ENCODE data around the gene STK32A.
"Not testable (repeated sequence)": the region's sequence is repeated elsewhere in the genome, so short reads cannot be mapped to it uniquely, and the experiment has no call there.

STK32A gene

DNA sequence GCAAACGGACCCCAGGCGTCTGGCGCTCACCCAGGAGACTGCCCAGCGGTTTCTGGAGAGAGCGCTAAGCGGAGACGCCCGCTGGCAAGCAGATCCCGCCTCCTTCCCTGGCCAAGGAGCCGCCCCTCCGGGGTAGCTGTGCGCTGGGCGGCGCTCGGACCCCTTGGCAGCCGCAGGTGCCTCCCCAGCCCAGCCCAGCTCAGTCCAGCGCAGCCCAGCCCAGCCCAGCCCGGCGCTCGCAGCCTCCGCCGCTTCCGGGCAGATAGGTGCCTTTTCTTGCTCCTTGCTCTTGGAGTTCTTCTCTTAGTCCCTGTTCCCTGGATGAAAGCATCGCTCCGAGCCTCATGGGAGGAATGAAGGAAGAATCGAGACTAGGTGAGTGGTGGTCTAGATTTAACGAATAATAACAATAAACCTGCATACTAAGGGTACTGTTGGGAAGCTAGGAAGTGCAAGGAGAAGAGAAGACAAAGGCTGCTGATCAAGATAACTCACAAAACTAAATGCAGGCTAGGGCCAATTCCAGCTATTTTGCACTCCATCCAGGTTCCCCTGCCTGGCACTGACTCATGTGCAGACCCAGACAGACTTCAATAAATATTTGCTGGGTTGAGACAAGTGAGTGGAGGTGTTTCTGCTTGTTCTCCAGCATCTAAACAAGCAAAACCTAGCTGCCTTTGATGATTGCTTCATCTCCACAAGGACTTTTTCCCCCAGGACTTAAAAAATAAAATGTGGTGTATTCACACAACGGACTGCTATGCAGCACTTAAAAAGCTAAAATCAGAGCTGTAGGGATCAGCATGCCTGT, at the start of gene STK32A:
TSS of gene STK32A (plus strand) at position 202 of the 811 bp plus-strand sequence. CDS start 4,609 bp downstream, outside the sequence.
- in situ Hi-C loops (cut with MboI; ENCODE audit: low sequenced_read_pairs): no loop called here

DNA sequence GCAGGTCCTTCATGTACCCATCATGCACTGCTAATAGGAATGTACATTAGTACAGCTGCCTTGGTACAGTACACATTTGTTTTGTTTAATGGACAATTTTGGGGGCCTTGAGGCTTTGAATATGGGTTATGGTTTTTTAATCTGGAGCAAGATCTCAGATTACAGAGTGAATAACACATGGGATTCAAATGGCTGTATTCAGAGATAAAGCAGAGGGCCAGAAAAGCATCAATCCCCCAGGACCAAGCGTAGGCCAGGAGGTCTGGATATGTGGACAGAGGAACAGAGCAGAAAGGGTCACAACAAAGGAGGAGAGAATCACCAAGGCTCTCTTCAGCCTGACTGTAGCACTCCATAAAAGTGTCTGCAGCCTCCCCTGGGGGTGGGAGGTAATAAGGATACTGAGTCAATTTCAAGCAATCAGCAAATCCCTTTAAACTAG, 47.7 kb upstream of the STK32A start:
- in situ Hi-C loops (cut with MboI; ENCODE audit: low sequenced_read_pairs): no loop called here

- in situ Hi-C loops (cut with MboI; ENCODE audit: low sequenced_read_pairs): no loop called here
Measured at GRCh38 chr5:147188200-147189108, 46.4 kb upstream of the STK32A start.

- in situ Hi-C loops (cut with MboI; ENCODE audit: low sequenced_read_pairs): no loop called here
Measured at GRCh38 chr5:147189109-147189424, 45.8 kb upstream of the STK32A start.

DNA sequence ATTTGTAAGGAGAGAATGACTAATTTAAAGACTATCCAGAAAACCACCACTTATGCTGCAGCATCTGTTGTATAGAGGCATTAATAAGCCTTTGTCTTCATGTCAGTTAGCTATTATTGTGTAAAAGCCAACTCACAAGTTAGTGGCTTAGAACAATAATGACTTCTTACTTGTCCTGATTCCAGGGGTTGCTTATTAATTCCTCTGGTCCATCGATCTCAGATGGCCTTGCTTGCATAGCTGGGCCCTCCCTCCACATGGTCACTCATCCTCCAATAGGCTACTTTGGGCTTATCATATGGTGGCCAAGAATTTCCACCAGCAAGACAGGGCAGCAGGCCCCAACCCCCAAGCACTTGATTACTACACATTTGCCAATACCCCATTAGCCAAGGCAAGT, 44.5 kb upstream of the STK32A start:
- in situ Hi-C loops (cut with MboI; ENCODE audit: low sequenced_read_pairs): no loop called here

DNA sequence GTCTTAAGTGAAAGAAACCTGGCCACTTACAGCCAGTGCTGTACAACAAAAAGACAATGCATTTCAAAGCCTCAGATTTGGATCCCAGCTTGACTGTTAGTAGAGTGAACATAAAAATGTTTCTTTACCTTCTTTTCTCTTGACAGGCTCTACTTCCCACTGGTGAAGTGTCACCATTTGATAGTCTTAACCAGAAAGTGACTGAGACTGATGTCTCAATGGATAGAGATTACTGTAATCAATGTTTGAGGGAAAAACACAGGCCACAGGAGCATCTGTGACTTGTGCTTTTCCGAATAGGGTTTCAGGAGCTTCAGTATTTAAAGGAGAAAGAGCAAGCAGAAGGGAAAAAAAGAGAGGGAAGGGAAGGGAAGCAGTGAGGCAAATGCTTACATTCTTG, 41.7 kb upstream of the STK32A start:
- in situ Hi-C loops (cut with MboI; ENCODE audit: low sequenced_read_pairs): no loop called here

DNA sequence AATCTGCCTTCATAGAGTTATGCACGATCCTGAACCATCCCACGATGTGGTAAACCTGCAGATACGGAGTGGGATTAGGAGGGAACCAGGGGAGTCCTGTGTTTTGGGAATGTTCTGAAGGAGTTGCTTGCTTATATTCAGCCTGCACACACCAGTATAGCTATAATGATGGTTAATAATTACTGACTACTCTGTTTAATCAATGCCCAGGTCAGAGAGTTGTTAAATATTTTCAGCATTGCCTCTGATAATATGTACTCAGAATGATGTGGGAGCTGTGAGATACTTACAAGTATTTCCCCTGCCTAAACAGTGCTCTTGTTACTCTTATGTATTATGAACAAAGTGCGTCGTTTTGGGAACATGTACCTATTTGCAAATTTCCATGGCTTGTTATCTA, 34.8 kb upstream of the STK32A start:
- in situ Hi-C loops (cut with MboI; ENCODE audit: low sequenced_read_pairs): no loop called here

DNA sequence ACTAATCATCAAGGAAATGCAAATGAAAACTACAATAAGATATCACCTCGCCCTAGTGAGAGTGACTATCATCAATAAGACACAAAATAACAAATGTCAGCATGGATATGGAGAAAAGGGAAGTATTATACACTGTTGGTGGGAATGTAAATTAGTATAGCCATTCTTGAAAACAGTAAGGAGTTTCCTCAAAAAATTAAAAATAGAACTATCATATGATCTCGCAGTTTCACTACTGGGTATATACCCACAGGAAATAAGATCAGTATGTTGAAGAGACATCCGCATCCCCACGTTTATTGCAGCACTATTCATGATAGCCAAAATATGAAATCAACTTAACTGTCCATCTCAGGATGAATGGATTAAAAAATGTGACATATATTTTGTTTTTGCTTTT, 31.6 kb upstream of the STK32A start:
- in situ Hi-C loops (cut with MboI; ENCODE audit: low sequenced_read_pairs): no loop called here

DNA sequence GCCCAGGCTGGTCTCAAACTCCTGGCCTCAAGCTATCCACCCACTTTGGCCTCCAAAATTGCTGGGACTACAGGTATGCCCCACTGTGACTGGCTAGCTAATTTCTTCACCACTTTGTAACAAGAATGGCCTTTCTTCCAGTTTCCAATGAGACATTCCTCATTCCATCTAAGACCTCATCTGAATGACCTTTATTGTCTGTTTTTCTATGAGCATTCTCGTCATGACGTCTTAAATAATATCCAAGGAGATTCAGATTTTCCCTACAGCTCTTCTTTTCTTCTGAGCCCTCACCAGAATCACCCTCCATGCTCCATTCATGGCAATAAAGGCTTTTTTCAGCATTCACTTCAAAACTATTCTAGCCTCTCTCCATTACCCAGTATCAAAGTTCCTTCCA, 30.2 kb upstream of the STK32A start:
- in situ Hi-C loops (cut with MboI; ENCODE audit: low sequenced_read_pairs): no loop called here

- in situ Hi-C loops (cut with MboI; ENCODE audit: low sequenced_read_pairs): no loop called here
Measured at GRCh38 chr5:147208134-147208533, 26.7 kb upstream of the STK32A start.

- in situ Hi-C loops (cut with MboI; ENCODE audit: low sequenced_read_pairs): no loop called here
Measured at GRCh38 chr5:147216552-147217154, 18.2 kb upstream of the STK32A start.

DNA sequence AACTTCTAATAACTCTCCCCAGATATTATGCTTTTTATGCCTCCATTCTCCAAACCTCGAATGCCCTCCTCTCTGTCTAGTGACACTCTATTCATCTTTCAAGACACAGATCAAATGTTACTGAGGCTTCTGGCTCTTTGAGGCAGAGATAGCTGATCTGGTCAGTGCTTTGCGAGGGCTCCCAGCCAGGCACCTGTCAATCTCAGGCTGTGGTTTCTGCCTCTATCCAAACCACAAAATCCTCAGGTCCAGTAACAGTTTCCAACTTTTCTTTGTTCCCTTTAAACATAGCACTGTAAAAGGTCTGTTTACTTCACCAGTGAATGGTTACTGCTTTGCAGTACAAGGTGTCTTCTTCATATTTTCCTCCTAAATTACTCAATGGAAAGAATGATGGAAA, 11.5 kb upstream of the STK32A start:
- in situ Hi-C loops (cut with MboI; ENCODE audit: low sequenced_read_pairs): no loop called here

GRCh38 chr5:147223948-147224791, 10.7 kb upstream of the STK32A start:
- in situ Hi-C loops (cut with MboI; ENCODE audit: low sequenced_read_pairs): no loop called here

DNA sequence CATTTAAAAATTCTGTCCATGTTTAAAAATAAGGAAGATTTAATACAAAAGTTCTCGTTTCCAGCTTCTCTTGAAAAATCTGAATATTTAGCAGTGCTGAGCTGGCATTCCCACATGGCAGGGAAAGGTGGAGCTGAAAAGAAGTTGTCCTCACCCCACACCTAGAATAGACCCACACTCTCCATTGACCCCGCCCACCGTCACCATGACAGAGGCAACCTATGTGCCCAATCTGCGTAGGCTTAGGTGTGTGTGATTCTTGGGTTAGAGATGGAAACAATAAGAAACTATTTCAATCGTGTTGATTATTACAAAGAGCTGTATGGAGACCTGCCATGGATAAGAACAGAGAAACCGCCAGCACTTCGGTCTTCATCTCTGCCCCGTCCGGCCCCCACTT, 8.9 kb upstream of the STK32A start:
- in situ Hi-C loops (cut with MboI; ENCODE audit: low sequenced_read_pairs): no loop called here

- in situ Hi-C loops (cut with MboI; ENCODE audit: low sequenced_read_pairs): no loop called here
Measured at GRCh38 chr5:147226512-147226911, 8.3 kb upstream of the STK32A start.

GRCh38 chr5:147234239-147234824, 494 bp upstream of the STK32A start:
- in situ Hi-C loops (cut with MboI; ENCODE audit: low sequenced_read_pairs): no loop called here

GRCh38 chr5:147240266-147240985, 5.6 kb downstream of the STK32A start:
- in situ Hi-C loops (cut with MboI; ENCODE audit: low sequenced_read_pairs): no loop called here

DNA sequence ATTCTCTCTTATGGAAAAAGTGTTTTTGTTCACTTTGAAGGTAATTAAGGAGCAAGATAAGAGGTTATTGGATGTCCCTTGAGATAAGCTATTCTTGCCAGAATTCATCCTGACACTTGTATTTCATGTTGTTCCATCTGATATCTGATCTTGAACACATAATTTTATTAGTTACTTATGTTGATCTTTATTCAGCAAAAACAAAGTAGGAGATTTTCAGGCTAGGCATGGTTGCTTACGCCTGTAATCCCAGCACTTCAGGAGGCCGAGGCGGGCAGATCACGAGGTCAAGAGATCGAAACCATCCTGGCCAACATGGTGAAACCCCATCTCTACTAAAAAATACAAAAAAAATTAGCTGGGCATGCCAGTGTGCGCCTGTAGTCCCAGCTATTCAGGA, 8.4 kb downstream of the STK32A start:
- in situ Hi-C loops (cut with MboI; ENCODE audit: low sequenced_read_pairs): not testable (repeated sequence)

DNA sequence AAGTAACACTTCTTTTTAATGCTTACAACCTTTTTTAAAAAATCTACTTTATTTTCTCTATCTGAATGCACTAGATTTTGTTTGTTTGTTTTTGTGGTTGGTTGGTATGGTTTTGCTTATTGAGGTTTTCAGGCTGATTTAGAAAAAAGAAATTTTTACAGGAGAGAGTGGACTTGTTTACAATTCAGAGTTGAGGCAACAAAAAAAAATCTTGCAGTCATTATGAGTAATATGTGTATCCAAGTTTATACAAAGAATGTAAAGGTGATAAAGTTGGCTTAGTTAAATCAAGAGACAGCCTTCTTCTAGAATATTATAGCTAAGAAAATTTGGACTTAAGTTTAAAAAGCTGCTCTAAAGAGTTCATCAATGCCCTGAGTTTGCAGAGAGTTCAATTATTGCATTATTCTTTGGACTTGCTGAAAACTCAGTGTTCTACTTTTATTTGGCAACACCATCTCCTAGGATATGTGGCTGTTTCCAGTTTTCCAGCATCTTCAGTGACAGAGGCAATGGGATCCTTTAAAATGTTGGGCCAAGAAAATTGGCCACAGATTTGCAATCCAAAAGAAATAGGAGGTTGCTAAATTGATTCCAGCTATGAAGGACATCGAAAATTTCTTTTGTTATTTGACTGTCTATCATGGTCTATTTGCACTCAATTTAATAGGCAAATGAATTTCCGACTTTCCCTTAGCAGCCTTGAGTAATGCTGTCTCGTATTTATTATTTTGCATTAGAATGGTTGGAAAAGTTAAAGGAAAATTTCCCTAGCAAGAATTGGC, 10.7 kb downstream of the STK32A start:
- in situ Hi-C loops (cut with MboI; ENCODE audit: low sequenced_read_pairs): no loop called here
